Measurements from ENCODE around the gene SKAP2.

Gene SKAP2

DNA sequence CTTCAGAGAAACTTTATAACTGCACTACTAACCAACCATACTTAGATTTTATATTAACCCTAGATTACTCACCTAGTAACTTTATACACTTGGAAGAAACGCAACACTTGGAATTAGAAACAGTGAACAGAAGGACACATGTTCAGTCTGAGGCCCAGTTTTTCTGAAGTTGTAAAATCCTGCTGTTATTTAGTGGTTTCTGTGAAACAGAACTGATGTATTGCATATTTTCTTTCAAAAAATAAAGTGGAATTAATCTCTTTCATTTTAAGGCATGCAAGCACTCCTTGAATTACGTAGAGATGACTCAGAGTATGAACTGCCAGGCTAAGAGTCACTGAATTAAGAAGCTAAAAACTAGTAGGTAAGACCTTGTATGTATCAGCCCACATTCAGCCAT, 215.8 kb downstream of the SKAP2 start:
- Histone ChIP-seq H3K4me3 (ENCODE audit: low read length) (no peak overlapping the region), H3K9me3 (ENCODE audit: control insufficient read depth, low read length) (no peaks in the 10 kb centered on the region), H3K27me3 (replicated peaks; ENCODE audit: control insufficient read depth, insufficient read depth, low read length) (no peaks in the 10 kb centered on the region), H3K4me1 (ENCODE audit: control insufficient read depth, insufficient read depth, low read length) (peaks cover 8% of the 10 kb centered on the region), H3K36me3 (ENCODE audit: control insufficient read depth, insufficient read depth, low read length, severe bottlenecking) (no peaks in the 10 kb centered on the region), H3K9ac (ENCODE audit: low read length) (no peak overlapping the region)
- peak; percentile 36 for DNase-seq (ENCODE audit: low read depth)

DNA sequence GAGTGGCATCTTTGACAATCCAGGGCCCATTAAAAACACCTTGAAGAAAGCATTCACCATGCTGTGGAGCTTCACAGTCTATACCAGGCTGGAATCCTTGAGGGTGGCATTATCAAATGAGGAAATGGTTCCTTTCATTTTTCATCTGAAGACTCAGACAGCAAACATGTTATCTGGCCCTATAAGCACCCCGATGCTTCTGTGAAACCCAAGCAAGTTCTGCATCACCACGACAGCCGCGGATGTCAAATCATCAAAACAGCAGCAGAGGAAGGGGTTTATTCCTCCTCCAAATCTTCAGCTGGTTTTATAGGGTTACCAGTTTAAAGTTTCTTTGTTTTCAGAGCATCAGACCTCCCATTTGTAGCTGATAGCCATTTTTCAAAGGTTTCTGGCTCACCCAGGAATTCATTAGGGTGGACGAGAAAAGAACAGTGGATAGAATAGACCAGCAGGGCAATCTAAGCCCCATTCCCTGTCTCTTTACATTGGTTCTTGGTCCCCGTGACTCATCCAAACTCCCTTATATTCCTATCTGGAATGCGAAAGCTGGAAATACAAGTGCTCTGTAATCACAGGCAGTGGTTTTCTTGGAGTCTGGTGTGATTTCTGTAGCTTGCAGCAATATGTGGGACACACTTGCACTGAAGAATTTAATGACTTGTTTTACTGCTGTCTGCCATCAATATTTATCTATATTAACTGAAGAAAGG, 217.9 kb downstream of the SKAP2 start:
- peaks cover 8% of the 10 kb centered on the region for H3K4me1 ChIP-seq (ENCODE audit: control insufficient read depth, insufficient read depth, low read length)
- H3K36me3 ChIP-seq (ENCODE audit: control insufficient read depth, insufficient read depth, low read length, severe bottlenecking), result no peaks in the 10 kb centered on the region

DNA sequence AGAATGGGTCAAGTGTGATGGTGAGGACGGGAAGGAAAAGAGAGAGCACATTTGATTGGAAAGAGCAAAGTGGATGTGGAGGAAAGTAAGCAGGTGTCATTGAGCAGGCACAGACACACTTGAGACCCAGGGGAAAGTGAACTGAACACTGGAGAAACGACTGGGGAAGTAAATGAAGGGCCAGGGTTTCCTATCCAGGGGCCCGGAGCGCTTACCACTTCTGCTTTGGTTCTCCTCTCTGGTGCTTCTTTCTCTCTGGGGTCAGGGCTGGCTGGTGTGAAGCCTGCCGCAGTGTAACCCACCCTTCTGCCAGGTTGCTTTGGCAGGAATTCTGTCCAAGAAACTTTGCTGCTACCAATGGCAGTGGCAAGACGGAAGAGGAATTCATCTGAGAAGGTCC, 219.3 kb downstream of the SKAP2 start:
- H3K9me3 ChIP-seq (ENCODE audit: control insufficient read depth, low read length), result no peaks in the 10 kb centered on the region
- H3K36me3 ChIP-seq (ENCODE audit: control insufficient read depth, insufficient read depth, low read length, severe bottlenecking), result no peaks in the 10 kb centered on the region
- no peaks in the 10 kb centered on the region for H3K27me3 ChIP-seq (replicated peaks; ENCODE audit: control insufficient read depth, insufficient read depth, low read length)
- H3K4me1 ChIP-seq (ENCODE audit: control insufficient read depth, insufficient read depth, low read length), result peaks cover 8% of the 10 kb centered on the region
- H3K9ac ChIP-seq (ENCODE audit: low read length), result no peak overlapping the region
- H3K4me3 ChIP-seq (ENCODE audit: low read length), result no peak overlapping the region
- DNase-seq (ENCODE audit: low read depth), result no peak

More for the DNA sequence above, 217.9 kb downstream of the SKAP2 start:
- H3K9ac ChIP-seq (ENCODE audit: low read length), result no peak overlapping the region
- H3K4me3 ChIP-seq (ENCODE audit: low read length), result no peak overlapping the region
- DNase-seq (ENCODE audit: low read depth), result no peak
- H3K27me3 ChIP-seq (replicated peaks; ENCODE audit: control insufficient read depth, insufficient read depth, low read length), result no peaks in the 10 kb centered on the region
- no peaks in the 10 kb centered on the region for H3K9me3 ChIP-seq (ENCODE audit: control insufficient read depth, low read length)

DNA sequence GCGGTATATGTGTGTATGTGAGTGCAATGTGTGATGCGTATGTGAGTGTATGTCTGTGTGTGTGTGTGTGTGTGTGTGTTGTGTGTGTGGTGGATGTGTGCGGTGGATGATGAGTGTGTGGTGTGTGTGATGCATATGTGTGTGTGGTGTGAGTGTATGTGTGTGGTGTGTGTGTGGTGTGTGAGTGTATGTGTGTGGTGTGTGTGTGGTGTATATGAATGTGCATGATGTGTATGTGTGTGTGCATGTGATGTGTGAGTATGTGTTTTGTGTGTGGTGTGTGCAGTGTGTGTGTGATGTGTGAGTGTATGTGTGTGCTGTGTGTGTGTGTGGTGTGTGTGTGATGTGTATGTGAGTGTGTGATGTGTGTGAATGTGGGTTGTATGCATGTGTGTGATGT, 222.0 kb downstream of the SKAP2 start:
- no peaks in the 10 kb centered on the region for H3K27me3 ChIP-seq (replicated peaks; ENCODE audit: control insufficient read depth, insufficient read depth, low read length)
- H3K4me1 ChIP-seq (ENCODE audit: control insufficient read depth, insufficient read depth, low read length), result no peaks in the 10 kb centered on the region
- H3K9me3 ChIP-seq (ENCODE audit: control insufficient read depth, low read length), result no peaks in the 10 kb centered on the region
- no peak overlapping the region for H3K9ac ChIP-seq (ENCODE audit: low read length)
- H3K36me3 ChIP-seq (ENCODE audit: control insufficient read depth, insufficient read depth, low read length, severe bottlenecking), result no peaks in the 10 kb centered on the region
- no peak for DNase-seq (ENCODE audit: low read depth)
- no peak overlapping the region for H3K4me3 ChIP-seq (ENCODE audit: low read length)

DNA sequence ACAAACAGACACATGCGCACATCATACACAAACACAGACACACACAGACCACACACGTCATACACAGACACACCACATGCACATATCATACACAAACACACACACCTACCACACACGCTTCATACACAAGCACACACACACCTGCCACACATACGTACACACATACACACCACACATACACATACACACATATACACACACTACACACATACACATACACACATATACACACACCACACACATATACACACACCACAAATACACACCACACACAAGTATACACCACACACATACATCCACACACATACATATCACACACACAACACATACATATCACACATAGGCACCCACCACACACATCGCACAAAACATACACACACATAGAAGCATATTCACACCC, 224.7 kb downstream of the SKAP2 start:
- Histone ChIP-seq H3K4me1 (ENCODE audit: control insufficient read depth, insufficient read depth, low read length) (no peaks in the 10 kb centered on the region), H3K4me3 (ENCODE audit: low read length) (no peak overlapping the region), H3K27me3 (replicated peaks; ENCODE audit: control insufficient read depth, insufficient read depth, low read length) (peaks cover 6% of the 10 kb centered on the region), H3K9ac (ENCODE audit: low read length) (no peak overlapping the region), H3K36me3 (ENCODE audit: control insufficient read depth, insufficient read depth, low read length, severe bottlenecking) (no peaks in the 10 kb centered on the region), H3K9me3 (ENCODE audit: control insufficient read depth, low read length) (no peaks in the 10 kb centered on the region)
- no peak for DNase-seq (ENCODE audit: low read depth)

DNA sequence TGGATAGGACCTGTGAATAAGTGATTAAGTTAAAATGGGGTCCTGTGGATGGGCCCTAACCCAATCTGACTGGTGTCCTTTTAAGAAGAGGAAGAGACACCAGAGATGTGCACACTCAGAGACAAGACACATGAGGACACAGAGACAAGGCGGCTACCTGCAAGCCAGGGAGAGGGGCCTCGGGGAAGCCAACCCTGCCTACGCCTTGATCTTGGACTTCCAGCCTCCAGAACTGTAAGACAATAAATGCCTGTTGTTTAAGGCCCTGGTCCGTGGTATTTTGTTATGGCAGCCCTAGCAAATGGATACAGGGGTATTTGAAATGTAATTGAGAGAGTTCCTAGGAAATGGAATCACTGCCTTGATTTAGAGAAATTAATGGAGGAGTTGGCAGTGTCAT, 225.3 kb downstream of the SKAP2 start:
- no peak for DNase-seq (ENCODE audit: low read depth)

DNA sequence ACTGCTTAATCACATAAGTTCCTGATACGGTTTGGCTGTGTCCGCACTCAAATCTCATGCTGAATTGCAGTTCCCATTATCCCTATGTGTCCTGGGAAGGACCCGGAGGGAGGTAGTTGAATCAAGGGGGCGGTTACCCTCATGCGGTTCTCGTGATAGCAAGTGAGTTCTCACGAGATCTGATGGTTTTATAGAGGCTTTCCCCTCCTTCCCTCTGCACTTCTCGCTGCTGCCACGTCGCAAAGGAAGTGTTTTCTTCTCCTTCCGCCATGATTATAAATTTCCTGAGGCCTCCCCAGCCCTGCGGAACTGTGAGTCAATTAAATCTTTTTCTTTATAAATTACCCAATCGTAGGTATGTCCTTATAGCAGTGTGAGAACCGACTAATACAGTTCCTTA, 226.2 kb downstream of the SKAP2 start:
- DNase-seq (ENCODE audit: low read depth), result no peak
- no peak overlapping the region for H3K4me3 ChIP-seq (ENCODE audit: low read length)
- peaks cover 6% of the 10 kb centered on the region for H3K27me3 ChIP-seq (replicated peaks; ENCODE audit: control insufficient read depth, insufficient read depth, low read length)
- H3K9ac ChIP-seq (ENCODE audit: low read length), result no peak overlapping the region
- H3K36me3 ChIP-seq (ENCODE audit: control insufficient read depth, insufficient read depth, low read length, severe bottlenecking), result no peaks in the 10 kb centered on the region
- H3K4me1 ChIP-seq (ENCODE audit: control insufficient read depth, insufficient read depth, low read length), result no peaks in the 10 kb centered on the region
- H3K9me3 ChIP-seq (ENCODE audit: control insufficient read depth, low read length), result no peaks in the 10 kb centered on the region

More for the DNA sequence above, 225.3 kb downstream of the SKAP2 start:
- peaks cover 6% of the 10 kb centered on the region for H3K27me3 ChIP-seq (replicated peaks; ENCODE audit: control insufficient read depth, insufficient read depth, low read length)
- no peak overlapping the region for H3K9ac ChIP-seq (ENCODE audit: low read length)
- no peaks in the 10 kb centered on the region for H3K36me3 ChIP-seq (ENCODE audit: control insufficient read depth, insufficient read depth, low read length, severe bottlenecking)
- H3K4me1 ChIP-seq (ENCODE audit: control insufficient read depth, insufficient read depth, low read length), result no peaks in the 10 kb centered on the region
- H3K9me3 ChIP-seq (ENCODE audit: control insufficient read depth, low read length), result no peaks in the 10 kb centered on the region
- H3K4me3 ChIP-seq (ENCODE audit: low read length), result no peak overlapping the region

DNA sequence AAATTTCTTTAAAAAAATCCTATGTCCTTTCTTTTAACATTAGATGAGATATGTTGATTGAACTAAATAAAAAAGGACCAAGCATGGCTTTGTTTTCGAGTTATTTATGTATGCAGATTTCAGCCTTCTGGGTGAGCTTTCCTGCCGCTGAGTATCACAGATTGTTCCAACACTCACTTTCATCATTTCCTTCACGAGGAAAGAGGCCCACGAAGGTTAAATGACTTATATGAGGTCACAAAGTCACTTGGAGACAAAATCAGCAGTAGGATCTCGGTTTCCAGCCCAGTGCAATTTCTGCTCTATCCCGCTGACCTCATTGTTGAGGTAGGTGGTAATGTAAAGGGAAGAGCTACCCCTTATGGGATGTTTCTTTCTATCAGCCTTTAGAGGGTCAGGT, 226.8 kb downstream of the SKAP2 start:
- H3K9me3 ChIP-seq (ENCODE audit: control insufficient read depth, low read length), result no peaks in the 10 kb centered on the region
- no peaks in the 10 kb centered on the region for H3K36me3 ChIP-seq (ENCODE audit: control insufficient read depth, insufficient read depth, low read length, severe bottlenecking)
- peaks cover 6% of the 10 kb centered on the region for H3K27me3 ChIP-seq (replicated peaks; ENCODE audit: control insufficient read depth, insufficient read depth, low read length)
- no peak overlapping the region for H3K4me3 ChIP-seq (ENCODE audit: low read length)
- no peak overlapping the region for H3K9ac ChIP-seq (ENCODE audit: low read length)
- DNase-seq (ENCODE audit: low read depth), result no peak
- no peaks in the 10 kb centered on the region for H3K4me1 ChIP-seq (ENCODE audit: control insufficient read depth, insufficient read depth, low read length)

DNA sequence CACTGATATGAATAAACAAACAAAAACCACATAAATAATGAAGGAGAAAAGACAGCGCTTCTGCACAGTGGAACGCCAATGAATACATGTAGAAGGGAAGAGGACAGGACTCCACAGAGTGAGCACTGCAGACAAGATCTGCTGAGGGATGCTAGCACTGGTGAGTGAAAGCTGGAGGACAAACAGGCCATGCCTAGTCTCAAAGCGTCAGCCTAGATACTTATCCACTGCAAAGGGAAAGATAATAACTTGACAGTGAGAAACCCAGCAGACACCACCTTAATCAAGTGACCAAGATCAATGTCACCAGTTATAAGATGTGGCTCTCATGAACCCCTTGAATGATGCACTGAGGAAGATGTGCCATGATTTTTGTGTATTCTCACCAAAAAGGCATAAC, 227.6 kb downstream of the SKAP2 start:
- no peak for DNase-seq (ENCODE audit: low read depth)
- peaks cover 6% of the 10 kb centered on the region for H3K27me3 ChIP-seq (replicated peaks; ENCODE audit: control insufficient read depth, insufficient read depth, low read length)
- H3K4me1 ChIP-seq (ENCODE audit: control insufficient read depth, insufficient read depth, low read length), result no peaks in the 10 kb centered on the region
- H3K4me3 ChIP-seq (ENCODE audit: low read length), result no peak overlapping the region
- no peaks in the 10 kb centered on the region for H3K36me3 ChIP-seq (ENCODE audit: control insufficient read depth, insufficient read depth, low read length, severe bottlenecking)
- no peak overlapping the region for H3K9ac ChIP-seq (ENCODE audit: low read length)
- H3K9me3 ChIP-seq (ENCODE audit: control insufficient read depth, low read length), result no peaks in the 10 kb centered on the region

DNA sequence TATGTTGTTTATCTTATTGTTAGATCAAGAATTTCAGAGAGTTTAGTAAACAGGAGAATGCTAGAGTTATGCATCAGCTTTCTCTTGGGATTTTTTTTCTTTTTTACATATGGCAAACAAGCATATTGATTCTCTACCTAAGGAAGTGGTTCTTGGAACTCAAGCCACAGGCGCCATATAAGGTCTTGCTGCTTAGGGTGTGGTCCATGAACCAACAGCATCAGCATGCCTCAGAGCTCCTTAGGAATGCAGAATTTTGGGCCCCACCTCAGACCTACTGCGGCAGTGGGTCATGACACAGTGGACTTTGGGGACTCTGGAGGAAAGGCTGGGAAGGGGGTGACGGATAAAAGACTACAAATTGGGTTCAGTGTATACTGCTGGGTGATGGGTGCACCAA, 230.8 kb downstream of the SKAP2 start:
- Histone ChIP-seq H3K4me1 (ENCODE audit: control insufficient read depth, insufficient read depth, low read length) (no peaks in the 10 kb centered on the region), H3K4me3 (ENCODE audit: low read length) (no peak overlapping the region), H3K9ac (ENCODE audit: low read length) (no peak overlapping the region), H3K9me3 (ENCODE audit: control insufficient read depth, low read length) (no peaks in the 10 kb centered on the region), H3K36me3 (ENCODE audit: control insufficient read depth, insufficient read depth, low read length, severe bottlenecking) (no peaks in the 10 kb centered on the region), H3K27me3 (replicated peaks; ENCODE audit: control insufficient read depth, insufficient read depth, low read length) (peaks cover 6% of the 10 kb centered on the region)
- no peak for DNase-seq (ENCODE audit: low read depth)

DNA sequence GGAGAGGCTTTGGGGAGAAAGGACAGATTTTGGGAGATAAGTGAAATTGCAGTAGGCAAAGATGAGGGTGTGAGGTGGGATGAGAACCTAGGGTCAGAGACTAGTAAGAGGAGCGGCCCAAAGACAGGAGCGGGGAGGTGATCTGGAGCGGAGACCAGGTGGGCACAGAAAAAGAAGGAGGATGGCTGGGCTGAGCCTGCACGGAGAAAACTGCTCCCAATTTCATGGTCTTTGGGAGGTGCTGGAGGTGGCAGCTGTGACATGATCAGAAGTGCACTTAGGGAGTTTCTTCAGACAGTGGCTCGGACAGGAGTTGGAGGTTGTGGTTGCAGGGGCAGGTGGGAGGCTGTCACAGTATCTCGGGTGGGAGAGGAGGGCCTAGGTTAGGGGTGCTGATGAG, 232.8 kb downstream of the SKAP2 start:
- H3K27me3 ChIP-seq (replicated peaks; ENCODE audit: control insufficient read depth, insufficient read depth, low read length), result peaks cover 3% of the 10 kb centered on the region

DNA sequence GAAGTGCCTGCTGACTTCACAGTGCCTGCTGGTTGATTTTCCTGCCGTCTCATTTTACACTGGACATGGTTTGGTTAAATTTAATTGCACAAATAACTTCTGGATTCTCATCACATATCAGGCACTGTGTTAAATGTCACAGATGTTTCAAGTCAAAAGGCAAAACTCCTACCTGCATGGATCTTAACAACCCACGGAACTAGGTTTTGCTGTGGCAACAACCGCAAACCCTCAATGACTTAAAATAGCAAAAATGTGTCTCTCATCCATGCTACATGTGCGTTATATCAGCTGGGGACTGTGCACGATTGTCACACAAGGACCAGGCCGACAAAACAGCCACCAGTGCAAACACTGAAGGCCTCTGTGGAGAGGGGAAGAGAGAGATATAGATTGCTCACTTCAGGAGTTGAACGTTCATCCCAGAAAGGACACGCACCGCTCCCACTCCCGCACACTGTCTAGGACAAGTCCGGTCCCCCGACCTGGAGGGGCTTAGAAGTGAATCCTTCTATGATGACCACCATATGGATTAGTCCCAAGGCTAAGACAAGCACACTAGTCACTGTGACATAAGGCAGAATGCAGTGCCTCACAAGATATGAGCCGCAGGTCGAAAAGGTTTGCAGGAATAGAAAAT, 233.3 kb downstream of the SKAP2 start:
- no peak for DNase-seq (ENCODE audit: low read depth)
- Histone ChIP-seq H3K27me3 (replicated peaks; ENCODE audit: control insufficient read depth, insufficient read depth, low read length) (no peaks in the 10 kb centered on the region), H3K4me3 (ENCODE audit: low read length) (no peak overlapping the region), H3K36me3 (ENCODE audit: control insufficient read depth, insufficient read depth, low read length, severe bottlenecking) (no peaks in the 10 kb centered on the region), H3K9ac (ENCODE audit: low read length) (no peak overlapping the region), H3K4me1 (ENCODE audit: control insufficient read depth, insufficient read depth, low read length) (no peaks in the 10 kb centered on the region), H3K9me3 (ENCODE audit: control insufficient read depth, low read length) (no peaks in the 10 kb centered on the region)

More for the DNA sequence above, 232.8 kb downstream of the SKAP2 start:
- no peaks in the 10 kb centered on the region for H3K4me1 ChIP-seq (ENCODE audit: control insufficient read depth, insufficient read depth, low read length)
- H3K4me3 ChIP-seq (ENCODE audit: low read length), result no peak overlapping the region
- no peaks in the 10 kb centered on the region for H3K36me3 ChIP-seq (ENCODE audit: control insufficient read depth, insufficient read depth, low read length, severe bottlenecking)
- DNase-seq (ENCODE audit: low read depth), result no peak
- H3K9me3 ChIP-seq (ENCODE audit: control insufficient read depth, low read length), result no peaks in the 10 kb centered on the region
- no peak overlapping the region for H3K9ac ChIP-seq (ENCODE audit: low read length)
